ENCODE data around the gene EPS8L2.
"Not testable (repeated sequence)": the region's sequence is repeated elsewhere in the genome, so short reads cannot be mapped to it uniquely, and the experiment has no call there.

Gene EPS8L2

DNA sequence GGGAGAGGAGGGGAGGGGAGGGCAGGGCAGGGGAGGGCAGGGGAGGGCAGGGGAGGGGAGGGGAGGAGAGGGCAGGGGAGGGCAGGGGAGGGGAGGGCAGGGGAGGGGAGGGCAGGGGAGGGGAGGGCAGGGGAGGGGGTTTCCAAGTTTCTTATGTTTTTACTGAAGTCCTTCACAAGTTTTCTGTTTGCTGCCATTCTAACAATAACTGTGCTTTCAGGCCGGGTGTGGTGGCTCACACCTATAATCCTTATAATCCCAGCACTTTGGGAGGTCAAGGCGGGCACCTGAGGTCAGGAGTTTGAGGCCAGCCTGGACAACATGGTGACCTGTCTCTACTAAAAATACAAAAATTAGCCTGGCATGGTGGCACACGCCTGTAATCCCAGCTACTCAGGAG lies 15.8 kb upstream of the EPS8L2 start:
- DNase-seq (ENCODE audit: low read depth in 2 of 2) = not testable (repeated sequence)

DNA sequence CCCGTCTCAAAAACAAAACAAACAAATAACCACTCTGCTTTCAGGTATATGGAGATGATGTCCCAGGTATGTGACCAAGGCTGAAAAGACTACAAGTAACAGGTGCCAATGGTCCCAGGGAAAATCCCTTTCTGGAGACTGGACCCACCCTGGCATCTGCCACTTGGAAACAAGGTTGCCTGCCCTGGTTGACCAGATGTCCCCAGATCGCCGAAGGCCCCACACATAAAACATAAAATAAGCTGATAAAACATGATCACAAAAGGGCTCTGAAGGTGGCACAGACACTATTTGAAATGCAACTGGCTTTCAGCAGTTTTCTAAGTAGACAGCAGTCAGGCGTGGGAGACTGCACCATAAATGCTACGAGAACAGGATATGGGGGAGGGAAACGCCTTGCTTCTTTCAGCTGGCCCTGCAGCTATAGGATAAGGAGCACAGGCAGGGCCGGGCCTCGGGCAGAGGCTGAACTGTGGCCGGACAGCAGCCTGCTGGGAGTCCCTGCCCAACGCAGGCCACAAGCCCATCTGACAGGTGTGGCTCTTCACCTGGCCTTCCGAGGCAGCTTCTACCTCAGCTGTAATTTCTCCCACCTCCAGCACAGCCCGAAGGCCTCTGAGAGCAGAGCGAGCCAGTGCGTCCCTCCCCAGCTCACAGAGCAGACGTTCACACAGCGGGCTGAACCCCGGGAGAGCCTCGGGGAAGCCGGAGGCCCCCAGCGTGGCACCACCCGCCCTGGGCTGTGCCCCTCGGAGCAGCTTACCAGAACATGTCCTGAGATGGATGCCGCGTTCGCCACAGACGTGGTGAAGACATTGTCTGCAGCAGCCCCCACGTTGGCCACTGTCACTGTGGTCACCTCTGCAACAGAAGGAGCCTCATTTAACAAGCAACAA lies 15.0 kb upstream of the EPS8L2 start:
- no peak for DNase-seq (ENCODE audit: low read depth in 2 of 2)

DNA sequence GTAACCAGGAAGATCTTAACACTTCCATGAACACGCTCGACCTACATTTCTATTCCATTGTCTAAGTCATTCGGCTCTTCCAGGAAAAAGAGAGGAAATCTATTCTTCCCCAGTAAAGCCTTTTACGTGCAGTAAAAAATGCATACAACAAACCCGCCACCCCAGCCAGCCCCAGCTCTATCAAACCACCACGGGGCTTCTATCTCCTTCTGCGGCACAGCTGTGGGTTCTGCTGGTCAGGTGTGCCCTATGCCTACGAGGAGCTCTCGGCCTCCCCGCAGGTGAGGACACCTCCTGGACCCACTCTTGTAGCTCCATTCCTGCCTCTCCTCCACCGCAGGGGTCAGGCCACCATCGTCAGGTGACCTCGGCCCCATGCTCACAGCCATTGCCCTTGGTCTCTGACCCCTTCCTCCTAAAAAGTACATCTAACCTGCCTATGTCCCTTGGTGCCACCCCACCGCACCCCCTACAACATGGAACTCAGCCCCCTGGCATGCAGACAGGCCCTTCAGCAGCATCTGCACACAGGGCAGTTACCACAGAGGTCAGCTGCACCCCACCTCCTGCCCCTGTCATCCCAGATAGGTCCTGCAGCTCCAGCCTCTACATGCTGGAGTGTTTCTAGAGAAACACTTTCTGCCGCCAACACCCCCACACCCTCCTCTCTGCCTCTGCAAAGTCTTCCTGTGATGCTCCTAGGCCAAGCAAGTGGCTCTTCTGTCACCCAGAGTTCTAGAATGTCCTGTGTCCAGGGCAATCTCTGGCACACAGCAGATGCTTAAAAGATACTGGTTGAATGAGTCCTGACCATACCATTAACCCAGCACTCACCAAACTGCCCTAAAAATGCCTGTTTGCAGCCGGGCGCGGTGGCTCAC lies 14.1 kb upstream of the EPS8L2 start:
- no peak for DNase-seq (ENCODE audit: low read depth in 2 of 2)

DNA sequence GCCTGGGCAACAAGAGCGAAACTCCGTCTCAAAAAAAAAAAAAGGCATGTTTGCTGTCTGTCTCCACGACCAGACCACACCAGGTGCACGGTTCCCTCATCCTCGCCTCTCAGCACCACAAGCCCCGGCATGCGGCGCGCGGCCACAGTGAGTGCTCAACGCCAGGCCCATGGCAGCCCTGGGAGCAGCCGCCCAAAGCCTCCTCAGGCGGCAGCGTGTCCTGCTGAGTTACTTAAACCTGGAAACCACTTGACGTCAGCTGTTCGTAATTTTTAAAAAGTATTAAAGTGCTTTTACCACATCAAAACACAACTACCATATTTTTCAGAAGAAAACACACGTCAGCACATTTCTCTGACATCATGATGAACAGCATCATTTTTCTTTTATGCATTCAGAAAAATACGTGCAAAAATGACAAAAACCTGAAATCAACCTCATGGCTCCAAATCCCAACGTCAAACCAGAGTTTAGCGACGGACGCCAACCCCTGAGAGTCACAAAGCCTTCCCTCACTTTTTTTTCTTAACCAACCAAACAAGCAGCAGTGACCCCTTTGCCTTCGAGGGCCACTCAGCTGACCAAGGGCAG lies 13.1 kb upstream of the EPS8L2 start:
- no peak for DNase-seq (ENCODE audit: low read depth in 2 of 2)

DNA sequence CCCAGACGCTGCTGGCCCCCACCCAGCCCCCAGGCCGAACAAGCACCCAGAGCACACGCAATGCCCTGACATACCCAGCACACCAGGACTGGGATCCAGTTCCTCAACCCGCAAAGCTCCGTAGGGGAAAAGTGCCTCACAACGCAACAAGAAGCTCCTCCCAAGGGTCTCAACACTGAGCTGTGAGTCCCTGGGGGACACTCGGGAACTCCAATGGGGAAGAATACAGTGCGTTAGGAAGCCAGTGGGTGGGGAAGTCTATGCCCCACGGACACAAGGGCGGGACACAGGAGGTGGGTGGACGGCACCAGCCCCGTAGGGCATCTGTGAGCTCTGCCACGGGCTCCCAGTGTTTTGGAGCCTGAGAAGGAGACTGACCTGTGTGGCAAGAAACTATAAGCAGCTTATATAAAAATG lies 12.6 kb upstream of the EPS8L2 start:
- no peak for DNase-seq (ENCODE audit: low read depth in 2 of 2)

DNA sequence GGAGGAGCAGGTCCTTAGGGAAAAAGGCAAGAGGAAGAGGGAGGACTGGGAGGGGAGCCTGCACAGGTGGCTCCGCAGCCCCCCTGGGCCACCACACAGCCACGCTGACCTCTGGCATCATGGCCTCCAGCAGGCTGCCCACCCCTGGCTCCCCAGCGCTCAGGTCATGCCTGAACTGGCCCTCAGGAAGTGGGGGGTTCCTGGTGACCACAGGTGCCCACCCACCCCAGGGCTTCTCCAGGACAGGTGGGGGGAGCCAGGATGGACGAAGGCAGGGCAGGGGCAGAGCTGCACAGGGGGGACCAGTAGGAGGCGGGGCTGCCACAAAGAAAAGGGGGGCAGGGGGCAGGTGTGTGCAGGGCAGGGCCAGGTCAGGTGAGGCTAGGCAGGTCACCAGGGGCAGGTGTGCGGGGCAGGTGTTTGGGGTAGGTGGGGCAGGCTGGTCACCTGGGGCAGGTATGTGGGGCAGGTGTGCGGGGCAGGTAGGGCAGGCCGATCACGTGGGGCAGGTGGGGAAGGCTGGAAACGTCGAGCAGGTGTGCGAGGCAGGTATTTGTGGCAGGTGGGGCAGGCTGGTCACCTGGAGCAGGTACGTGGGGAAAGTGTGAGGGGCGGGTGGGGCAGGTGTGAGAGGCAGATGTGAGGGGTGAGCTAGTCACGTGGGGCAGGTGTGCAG lies 12.0 kb upstream of the EPS8L2 start:
- DNase-seq (ENCODE audit: low read depth in 2 of 2) = no peak

DNA sequence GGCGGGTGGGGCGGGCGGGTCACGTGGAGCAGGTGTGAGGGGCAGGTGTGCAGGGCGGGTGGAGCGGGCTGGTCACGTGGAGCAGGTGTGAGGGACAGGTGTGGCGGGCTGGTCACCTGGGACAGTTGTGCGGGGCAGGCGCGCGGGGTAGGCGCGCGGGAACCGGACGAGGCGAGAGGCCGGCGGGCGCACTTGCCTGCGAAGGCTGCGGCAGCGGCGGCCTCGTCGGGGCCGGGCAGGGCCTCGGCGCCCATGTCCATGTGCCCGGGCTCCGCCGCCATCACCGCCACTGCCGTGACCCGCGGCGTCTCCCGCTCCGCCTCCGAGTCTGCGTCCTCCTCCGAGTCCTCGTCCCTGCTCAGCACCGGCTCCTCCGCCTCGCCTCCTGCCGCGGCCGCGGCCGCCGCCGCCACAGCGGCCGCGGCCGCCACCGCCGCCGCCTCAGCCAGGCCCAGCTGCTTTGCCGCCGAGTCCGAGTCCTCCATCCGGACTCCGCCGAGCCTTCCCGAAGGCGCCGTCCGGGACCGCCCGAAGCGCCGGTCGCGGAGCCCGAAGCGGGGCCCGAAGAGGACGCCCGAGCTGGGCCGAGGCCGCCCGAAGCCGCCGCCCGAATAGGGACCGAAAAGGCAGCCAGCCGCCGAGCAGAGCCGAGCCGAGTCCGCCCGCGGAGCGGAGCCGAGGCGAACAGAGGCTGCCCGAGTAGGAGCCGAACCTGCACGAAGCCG lies 11.3 kb upstream of the EPS8L2 start, which contains the start of gene DEAF1:
DEAF1 (minus strand) TSS at position 660 of the 725 bp plus-strand sequence; CDS start at position 485, 175 bp downstream.
- peak; percentile 97 for DNase-seq (ENCODE audit: low read depth in 2 of 2)

DNA sequence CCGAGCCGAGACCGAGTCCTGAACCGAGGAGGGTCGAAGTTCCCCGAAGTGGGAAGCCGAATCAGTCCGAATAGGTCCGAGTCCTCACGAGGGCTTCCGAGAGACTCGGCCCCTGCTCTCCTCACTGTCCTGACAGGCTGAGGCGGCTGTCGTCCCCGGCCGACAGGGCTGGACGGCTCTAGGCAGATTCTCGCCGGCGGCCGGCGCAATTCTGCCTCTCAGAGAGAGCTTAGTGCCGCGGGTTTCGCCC lies 10.8 kb upstream of the EPS8L2 start:
- DNase-seq (ENCODE audit: low read depth in 2 of 2) = no peak

DNA sequence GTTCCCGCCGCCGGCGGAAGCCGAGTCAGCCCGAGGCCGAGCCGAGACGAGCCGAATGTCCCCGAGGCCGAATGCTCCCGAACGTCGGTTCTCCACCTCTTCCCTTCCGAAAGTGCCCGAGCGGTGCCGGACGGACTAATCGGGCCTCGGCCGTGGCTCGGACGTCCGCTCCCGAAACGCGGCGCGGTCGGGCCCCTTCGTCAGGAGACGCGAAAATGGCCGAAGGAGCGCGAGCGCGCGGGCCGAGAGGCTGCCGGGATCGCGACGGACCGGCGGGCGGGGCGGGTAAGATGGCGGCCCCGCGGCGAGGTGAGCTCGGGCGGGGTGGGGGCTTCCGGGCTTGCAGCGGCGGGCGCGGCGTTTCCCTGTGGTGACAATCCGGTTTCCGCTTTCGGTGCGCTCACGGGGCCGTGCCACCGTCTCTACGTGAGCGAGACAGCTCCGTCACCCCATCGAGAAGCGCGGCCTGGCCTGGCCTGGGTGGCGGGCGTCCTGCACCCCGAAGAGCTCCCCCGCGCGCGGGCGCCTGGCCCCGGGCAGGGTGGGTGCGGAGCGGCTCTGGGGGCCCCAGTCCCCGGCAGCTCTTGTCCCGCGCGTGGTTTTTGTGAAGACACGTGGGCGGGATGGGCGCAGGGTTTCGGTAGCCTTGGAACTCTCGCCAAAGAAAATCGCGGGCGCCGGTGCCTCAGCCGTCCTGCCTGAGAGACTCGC lies 10.3 kb upstream of the EPS8L2 start, which contains the start of gene TMEM80:
TMEM80 (plus strand) TSS at position 279 of the 711 bp plus-strand sequence; CDS start at position 291, 12 bp downstream.
- peak; percentile 88 to 90 for DNase-seq (ENCODE audit: low read depth in 2 of 2)

DNA sequence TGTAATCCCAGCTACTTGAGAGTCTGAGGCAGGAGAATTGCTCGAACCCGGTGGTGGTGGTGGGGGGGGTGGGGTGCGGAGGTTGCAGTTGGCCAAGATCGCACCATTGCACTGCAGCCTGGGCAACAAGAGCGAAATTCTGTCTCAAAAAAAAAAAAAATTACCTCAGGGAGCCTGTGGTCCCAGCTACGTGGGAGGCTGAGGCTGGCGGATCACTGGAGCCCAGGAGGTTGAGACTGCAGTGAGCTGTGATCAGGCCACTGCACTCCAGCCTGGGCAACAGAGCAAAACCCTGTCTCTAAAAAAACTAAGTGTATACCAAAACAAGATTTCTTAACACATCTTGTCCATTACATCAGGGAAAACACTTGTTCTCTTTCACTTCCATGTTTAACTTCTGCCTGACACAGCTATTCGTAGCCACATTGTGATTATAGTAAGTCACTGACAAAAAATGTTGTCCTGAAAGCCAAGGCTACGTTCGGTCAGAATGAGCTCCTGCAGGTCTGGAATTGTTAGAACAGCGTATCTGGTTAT lies 9.0 kb upstream of the EPS8L2 start:
- no peak for DNase-seq (ENCODE audit: low read depth in 2 of 2)

DNA sequence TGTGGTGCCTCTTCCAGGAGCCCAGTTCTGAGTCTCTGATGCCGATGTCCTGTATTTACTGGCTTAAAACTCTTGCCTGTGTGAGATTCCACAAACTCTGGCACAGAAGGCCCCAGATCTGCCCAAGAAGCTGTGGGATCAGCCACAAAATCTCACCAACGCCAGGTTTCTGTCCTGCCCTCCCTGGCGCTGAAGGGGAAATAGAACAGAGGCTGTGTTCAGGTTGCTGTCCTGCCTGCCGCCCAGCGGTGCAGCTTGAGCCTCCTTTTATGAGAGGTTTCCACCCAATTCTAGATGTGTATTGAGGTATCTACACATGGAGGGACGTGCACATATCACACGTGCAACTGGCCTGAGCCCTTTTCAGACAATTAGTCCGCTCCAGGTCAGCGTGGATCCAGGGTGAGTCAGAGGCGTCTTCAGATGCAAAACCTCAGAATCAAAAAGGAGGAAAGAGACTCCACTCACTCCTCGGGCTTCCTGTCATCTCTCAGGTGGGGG lies 8.2 kb upstream of the EPS8L2 start:
- no peak for DNase-seq (ENCODE audit: low read depth in 2 of 2)

DNA sequence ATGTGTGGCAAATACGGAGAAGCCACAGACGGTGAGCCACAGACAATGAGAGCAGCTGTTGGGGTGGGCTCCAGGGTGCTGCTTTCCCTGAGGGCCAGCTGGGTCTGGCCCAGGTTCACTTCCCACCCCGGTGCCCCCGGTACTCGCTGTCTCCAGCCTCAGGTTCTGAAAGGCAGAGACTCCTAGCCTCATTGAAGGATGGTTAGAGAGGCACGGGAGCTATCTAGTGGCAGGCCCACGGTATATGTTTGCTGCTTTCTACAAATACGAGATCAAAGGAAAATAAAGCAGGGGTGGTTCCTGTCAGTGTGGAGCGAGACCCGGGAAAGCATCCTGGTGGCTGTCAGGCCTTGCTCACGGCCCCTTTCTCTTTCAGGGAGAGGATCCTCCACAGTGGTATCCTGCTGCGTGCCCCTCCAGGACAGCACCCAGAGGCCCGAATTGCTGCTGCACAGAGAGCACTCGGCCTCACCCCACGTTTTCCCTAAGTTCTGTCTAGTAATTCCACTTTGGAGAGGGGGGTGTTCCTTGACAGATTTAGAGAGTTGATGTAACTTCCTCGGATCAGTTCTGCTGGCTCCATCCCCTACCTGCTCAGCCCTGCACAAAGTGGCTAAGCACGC lies 7.4 kb upstream of the EPS8L2 start:
- no peak for DNase-seq (ENCODE audit: low read depth in 2 of 2)

DNA sequence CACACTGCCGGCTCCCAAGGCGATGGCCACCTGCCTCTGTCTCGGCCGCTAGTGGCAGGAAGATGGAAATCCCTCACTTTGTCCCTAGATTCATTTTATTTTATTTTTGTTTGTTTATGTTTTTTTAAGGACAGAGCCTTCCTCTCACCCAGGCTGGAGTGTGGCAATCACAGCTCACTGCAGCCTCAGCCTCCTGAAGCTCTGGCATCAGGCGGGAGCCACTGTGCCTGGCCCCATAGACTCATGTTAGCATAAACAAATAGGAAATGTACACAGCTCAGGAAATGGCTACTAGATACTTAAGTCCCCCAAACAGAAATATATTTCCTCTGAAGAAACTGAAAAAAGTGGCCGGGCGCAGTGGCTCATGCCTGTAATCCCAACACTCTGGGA lies 6.9 kb upstream of the EPS8L2 start:
- DNase-seq (ENCODE audit: low read depth in 2 of 2) = no peak

DNA sequence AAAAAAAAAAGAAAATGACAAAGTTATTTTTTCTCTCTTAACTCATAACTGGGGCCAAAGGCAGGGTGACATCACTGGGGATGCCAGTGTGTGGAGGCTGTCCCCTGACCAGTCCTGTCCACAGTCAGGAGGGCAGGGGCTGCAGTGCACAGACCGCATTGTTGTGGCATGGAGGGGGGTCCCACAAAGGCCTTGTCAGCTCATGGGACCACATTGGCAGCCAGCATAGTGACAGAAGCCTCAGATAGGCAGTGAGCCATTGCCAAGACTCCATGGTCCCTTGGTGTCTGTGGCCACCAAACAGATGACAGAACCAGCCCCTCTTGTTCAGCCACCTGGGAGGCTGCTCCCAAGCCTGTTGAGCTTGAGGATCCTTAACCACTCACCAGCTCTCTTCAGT lies 6.3 kb upstream of the EPS8L2 start:
- DNase-seq (ENCODE audit: low read depth in 2 of 2) = no peak

DNA sequence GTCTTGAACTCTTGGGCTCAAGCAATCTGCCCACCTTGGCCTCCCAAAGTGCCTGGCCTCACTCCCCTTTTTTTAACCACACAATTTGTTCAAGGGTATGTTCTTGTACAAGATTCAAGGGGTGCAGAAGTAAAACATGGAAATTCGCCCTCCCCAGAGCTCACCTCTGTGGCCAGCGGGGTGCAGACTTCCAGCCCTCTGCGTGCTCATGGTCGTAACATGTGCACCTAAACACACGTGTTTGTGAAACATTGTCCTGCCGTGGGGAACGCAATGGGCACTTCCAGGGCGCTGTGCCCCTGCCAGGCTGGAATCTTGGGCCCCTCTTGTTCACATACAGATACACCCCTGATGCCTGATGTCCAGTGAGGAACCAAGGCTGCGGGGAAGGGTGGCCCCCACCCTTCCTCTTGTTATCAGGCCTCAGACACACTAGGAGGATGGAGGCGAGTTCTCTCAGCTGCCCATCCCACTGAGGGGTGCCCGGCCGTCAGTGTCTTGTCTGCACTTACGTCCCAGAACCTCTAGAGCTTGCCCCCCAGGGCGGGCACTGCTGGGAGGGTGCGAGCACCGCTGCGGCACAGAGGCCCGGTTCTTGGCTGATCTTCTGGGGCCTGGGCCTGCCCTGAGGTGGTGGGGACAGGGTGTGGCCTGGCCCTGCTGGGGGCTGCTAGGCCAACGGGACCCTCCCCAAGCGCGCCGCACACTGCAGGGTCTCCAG lies 4.1 kb upstream of the EPS8L2 start:
- DNase-seq (ENCODE audit: low read depth in 2 of 2) = no peak

DNA sequence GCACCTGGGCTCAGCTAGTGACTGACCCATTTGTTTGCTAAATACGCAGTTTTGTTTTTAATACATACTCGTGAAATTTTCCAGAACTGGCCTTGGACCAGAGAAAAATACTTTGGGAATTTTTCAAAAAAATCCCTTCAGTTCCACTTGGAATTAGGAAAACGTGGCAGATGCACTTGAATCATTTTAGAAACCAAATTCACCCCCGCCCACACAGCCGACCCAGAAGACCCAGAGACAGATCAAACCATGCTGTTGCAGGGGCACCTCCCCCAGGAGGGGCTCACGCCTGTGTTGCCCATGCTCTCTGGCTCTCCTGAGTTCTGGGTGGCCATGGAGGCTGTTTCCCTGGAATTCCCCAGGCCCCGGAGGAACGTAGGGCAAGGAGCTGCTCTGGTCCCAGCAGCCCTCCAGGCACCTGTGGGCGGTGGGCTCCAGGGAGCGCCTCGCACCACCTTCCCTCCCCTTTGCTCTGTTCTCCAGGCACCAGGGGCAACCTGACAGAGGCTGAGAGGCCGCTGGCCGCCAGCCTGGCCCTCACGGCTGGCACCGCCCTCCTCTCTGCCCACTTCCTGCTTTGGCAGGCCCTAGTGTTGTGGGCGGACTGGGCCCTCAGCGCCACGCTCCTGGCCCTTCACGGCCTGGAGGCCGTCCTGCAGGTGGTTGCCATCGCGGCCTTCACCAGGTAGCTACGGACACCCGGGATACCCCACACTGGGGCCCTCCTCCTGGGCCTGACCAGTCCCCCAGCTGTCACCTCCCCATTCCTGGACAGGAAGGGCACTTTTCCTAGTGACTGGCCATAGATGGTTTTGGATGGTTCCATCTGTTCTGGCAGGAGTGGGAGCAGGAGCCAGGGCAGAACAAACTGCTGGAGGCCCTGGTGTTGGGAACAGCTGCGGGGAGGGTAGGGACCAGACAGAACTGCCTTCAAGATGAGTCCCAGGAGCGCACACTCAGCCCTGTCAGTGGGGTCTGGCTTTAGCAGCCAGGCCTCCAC lies 3.3 kb upstream of the EPS8L2 start:
- no peak for DNase-seq (ENCODE audit: low read depth in 2 of 2)

DNA sequence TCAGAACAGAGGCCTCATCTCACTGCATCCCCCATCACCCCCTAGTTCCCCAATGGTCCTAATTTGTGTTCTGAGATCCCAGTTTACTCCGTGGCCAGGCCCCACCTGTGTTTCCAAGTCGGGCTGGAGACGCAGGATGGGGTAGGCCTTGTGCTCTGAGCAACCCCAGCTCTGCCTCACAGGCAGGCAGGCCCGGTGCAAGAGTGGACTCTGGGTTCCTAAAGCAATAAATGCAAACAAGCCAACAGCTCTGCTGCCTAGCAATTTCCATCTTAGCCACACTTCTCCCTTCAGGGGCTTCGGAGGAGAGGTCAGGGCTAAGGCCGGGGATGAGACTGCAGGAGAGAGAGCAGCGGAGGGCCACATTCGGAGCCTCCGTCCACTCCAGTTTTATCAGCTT lies 2.5 kb upstream of the EPS8L2 start:
- no peak for DNase-seq (ENCODE audit: low read depth in 2 of 2)

DNA sequence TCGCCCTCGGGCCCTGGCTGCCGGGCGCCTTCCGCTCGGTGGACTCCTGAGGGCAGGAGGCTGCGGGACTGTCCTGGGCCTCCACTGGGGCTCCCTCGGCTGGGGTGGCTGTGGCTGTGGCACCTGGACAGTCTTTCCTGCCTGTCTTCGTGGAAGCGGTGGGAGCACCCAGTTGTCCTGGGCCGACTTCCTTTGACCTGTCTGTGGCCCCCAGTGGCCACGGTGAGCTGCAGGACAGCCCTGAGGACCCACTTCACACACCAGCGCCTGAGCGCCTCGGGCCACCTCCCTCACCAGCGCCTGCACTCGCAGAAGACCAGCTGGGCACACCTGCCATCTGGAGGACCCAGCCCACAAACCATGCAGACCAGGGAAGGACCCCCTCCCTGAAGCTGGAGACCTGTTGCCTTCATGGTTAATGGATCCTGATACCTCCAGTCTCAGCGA lies 1.8 kb upstream of the EPS8L2 start:
- DNase-seq (ENCODE audit: low read depth in 2 of 2) = no peak

All from stimulated activated CD8-positive, alpha-beta memory T cell treated with anti-CD3 and anti-CD28 coated beads, Interleukin-7, amount 100 ng/mL, for 1 hour (primary cell).